ENCODE data around the gene EZR. TPM values are rescaled to one million over a fixed set of nuclear protein-coding genes. Genes with fewer than 3 reads are reported as not detected.

EZR gene
- total and polyA plus RNA-seq, 2 of the 8 experiments (the other 6 are each of a cell fraction or from before 2014, with no cell fraction given), result 122 to 286 TPM

DNA sequence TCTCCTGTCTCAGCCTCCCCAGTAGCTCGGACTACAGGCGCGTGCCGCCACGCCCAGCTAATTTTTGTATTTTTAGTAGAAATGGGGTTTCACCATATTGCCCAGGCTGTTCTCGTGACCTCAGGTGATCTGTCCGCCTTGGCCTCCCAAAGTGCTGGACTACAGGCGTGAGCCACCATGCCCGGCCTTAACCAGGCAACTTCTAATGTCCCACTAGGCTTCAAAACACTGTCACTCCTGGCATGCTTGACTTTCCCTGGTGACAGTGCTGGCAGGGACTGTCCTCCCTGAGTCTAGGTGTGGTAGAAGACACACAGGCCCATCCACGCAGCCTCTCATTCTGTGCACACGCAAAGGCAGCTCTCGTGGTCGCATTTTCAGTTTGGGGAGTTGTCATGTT lies 11.6 kb upstream of the EZR start:
- H2BK15ac ChIP-seq (ENCODE audit: low read length), result no peak overlapping the region
- H4K8ac ChIP-seq (ENCODE audit: extremely low read depth, insufficient read depth, low read length), result no peak overlapping the region
- H2BK12ac ChIP-seq (ENCODE audit: low read depth, low read length), result peak overlapping the region; percentile 76; the same call in 1 of the 2 replicates
- H2BK20ac ChIP-seq (ENCODE audit: low read length), result peak overlapping the region; percentile 9; the same call in 1 of the 2 replicates
- H3K4ac ChIP-seq (replicated peaks; ENCODE audit: insufficient read length, low read depth, low read length), result no peak overlapping the region
- H3K9ac ChIP-seq (replicated peaks in 1 of 4; ENCODE audit: extremely low read depth in 1 of 4, low read depth in 3 of 4, low read length in 3 of 4), result no peak overlapping the region
- H3K56ac ChIP-seq (replicated peaks; ENCODE audit: insufficient read length, low read depth, low read length), result no peak overlapping the region
- no peak overlapping the region for H3K4me2 ChIP-seq (ENCODE audit: insufficient read depth in 1 of 2, low read depth in 2 of 2, low read length in 2 of 2)
- no peaks in the 10 kb centered on the region for H3K79me2 ChIP-seq (ENCODE audit: control insufficient read depth in 1 of 2, insufficient read depth in 2 of 2, low read length in 2 of 2)
- no peak overlapping the region for H2AFZ ChIP-seq (ENCODE audit: low read length)
- H3K4me3 ChIP-seq (ENCODE audit: extremely low read depth in 1 of 4, insufficient read depth in 2 of 4, low read depth in 3 of 4, low read length in 4 of 4), result no peak overlapping the region
- no peaks in the 10 kb centered on the region; a peak in 1 of 7 replicates for H3K27me3 ChIP-seq (replicated peaks in 1 of 4; ENCODE audit: control insufficient read depth in 3 of 4, extremely low read depth in 1 of 4, insufficient read depth in 3 of 4, low read length in 3 of 4)
- no peaks in the 10 kb centered on the region for H3K36me3 ChIP-seq (ENCODE audit: control insufficient read depth in 2 of 4, insufficient read depth in 4 of 4, low read length in 3 of 4)
- H3K9me3 ChIP-seq (ENCODE audit: insufficient read depth in 2 of 2, low read depth in 1 of 2, low read length in 1 of 2), result no peaks in the 10 kb centered on the region
- WGBS, 2 experiments (ENCODE audit: extremely low coverage in 1 of 2, insufficient coverage in 1 of 2, insufficient read length in 1 of 2, insufficient replicate concordance in 2 of 2, low coverage in 1 of 2, low lambda C conversion rate in 2 of 2, missing lambda C conversion rate in 1 of 2), result 94% methylated on average over 13 of the region's 13 CpGs; no CpG with 5 or more reads in 1 of the 2 experiments
- no peaks in the 10 kb centered on the region; the same call in 1 of the 2 replicates for H3K79me1 ChIP-seq (ENCODE audit: low read depth, low read length)
- no peak for FAIRE-seq
- H4K91ac ChIP-seq (replicated peaks; ENCODE audit: insufficient read length, low read length), result no peak overlapping the region
- no peak overlapping the region for H2BK120ac ChIP-seq (replicated peaks; ENCODE audit: low read depth, low read length)
- no peak overlapping the region for H4K5ac ChIP-seq (ENCODE audit: insufficient read length, low read depth, low read length)
- H2AK5ac ChIP-seq (ENCODE audit: low read depth, low read length), result 0 out of 2 replicates have a peak overlapping the region, but pooled peaks have one; percentile 3
- no peak overlapping the region for H3K27ac ChIP-seq (ENCODE audit: low read depth, low read length)
- no peak overlapping the region for H3K14ac ChIP-seq (ENCODE audit: insufficient read length)
- DNase-seq (ENCODE audit: low read depth in 1 of 2, low spot score in 2 of 2), result no peak
- H2BK5ac ChIP-seq (ENCODE audit: low read depth, low read length), result no peak overlapping the region
- no peaks in the 10 kb centered on the region for H4K20me1 ChIP-seq (replicated peaks in 1 of 2; ENCODE audit: control insufficient read depth in 1 of 2, insufficient read depth in 2 of 2, low read length in 2 of 2)
- H3K18ac ChIP-seq (ENCODE audit: extremely low read depth, low read length), result no peak overlapping the region
- ChIA-PET CTCF (ENCODE audit: partially characterized antibody) (interaction anchor here (1.4 to 1.7 kb wide), 4 partner anchors 8 to 142 kb away, joined by 3 to 5 read pairs (median 4); no protein-coding TSS in a partner anchor), POLR2A (ENCODE audit: partially characterized antibody) (interaction anchor here (0.6 to 2.2 kb wide), 6 partner anchors 19 to 90 kb away, joined by 3 to 7 read pairs (median 3); no protein-coding TSS in a partner anchor)
- H3K23ac ChIP-seq (ENCODE audit: insufficient read length), result no peak overlapping the region
- no peaks in the 10 kb centered on the region for H3K23me2 ChIP-seq (ENCODE audit: low read depth, low read length)
- H3K4me1 ChIP-seq (replicated peaks in 1 of 4; ENCODE audit: control insufficient read depth in 3 of 4, insufficient read depth in 4 of 4, low read length in 3 of 4), result peaks cover 1 to 10% (median 2%) of the 10 kb centered on the region in 4 experiments; a peak in 4 of 7 replicates
- no peak for TF ChIP-seq RXRA (IDR thresholded peaks at IDR 0.05; ENCODE audit: insufficient read depth, low read depth, low read length)
